ENCODE measurements around the gene PLIN4. TPM values are rescaled to one million over a fixed set of nuclear protein-coding genes. Genes with fewer than 3 reads are reported as not detected.
"Not testable (repeated sequence)": the region's sequence is repeated elsewhere in the genome, so short reads cannot be mapped to it uniquely, and the experiment has no call there.

Gene PLIN4, protein sequence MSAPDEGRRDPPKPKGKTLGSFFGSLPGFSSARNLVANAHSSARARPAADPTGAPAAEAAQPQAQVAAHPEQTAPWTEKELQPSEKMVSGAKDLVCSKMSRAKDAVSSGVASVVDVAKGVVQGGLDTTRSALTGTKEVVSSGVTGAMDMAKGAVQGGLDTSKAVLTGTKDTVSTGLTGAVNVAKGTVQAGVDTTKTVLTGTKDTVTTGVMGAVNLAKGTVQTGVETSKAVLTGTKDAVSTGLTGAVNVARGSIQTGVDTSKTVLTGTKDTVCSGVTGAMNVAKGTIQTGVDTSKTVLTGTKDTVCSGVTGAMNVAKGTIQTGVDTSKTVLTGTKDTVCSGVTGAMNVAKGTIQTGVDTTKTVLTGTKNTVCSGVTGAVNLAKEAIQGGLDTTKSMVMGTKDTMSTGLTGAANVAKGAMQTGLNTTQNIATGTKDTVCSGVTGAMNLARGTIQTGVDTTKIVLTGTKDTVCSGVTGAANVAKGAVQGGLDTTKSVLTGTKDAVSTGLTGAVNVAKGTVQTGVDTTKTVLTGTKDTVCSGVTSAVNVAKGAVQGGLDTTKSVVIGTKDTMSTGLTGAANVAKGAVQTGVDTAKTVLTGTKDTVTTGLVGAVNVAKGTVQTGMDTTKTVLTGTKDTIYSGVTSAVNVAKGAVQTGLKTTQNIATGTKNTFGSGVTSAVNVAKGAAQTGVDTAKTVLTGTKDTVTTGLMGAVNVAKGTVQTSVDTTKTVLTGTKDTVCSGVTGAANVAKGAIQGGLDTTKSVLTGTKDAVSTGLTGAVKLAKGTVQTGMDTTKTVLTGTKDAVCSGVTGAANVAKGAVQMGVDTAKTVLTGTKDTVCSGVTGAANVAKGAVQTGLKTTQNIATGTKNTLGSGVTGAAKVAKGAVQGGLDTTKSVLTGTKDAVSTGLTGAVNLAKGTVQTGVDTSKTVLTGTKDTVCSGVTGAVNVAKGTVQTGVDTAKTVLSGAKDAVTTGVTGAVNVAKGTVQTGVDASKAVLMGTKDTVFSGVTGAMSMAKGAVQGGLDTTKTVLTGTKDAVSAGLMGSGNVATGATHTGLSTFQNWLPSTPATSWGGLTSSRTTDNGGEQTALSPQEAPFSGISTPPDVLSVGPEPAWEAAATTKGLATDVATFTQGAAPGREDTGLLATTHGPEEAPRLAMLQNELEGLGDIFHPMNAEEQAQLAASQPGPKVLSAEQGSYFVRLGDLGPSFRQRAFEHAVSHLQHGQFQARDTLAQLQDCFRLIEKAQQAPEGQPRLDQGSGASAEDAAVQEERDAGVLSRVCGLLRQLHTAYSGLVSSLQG (N-terminal part only)
- polyA plus RNA-seq (2011; rRNA removed) = 0.07 and 0.11 TPM in 2 replicates
- polyA minus RNA-seq (2011; rRNA and poly(A)+ RNA removed) = 0.09 and 0.14 TPM in 2 replicates

DNA sequence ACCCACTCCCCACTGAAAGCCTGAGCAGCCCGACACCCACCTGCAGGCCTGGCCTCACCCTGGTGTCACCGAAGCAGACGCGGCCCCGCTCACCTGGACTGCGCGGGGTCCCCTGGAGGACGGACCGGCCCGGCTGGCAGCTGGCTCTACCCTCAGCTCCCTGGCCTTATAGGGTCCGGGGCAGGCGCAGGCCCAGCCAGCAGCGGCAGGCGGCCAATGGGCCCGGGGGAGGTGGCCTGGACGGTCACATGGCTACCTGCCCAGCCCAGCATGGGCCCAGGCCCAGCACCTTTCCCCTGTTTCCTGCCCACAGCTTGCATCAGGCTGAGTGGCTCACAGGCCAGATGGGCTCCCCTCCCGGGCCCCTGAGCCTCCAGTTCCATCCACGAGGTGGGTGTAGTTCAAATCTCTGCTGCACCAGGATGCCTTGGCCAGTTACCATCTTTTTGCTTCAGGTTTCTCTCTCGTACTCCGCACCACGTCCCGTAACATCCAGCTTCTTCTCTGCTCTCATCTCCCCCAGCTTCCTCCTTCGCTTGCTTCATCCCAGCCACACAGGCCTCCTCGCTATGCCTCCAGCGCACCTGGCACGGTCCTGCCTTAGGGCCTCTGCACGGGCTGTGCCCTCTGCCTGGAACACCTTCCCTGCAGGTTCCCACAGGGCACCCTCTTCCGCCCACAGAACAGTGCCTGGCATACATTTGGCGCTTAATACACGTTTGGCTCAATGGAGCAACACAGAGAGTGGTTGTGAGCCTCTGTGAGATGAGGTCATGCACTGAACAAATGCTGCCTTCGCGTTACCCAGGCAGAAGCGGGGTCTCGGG lies at the start of gene PLIN4:
TSS of gene PLIN4 (minus strand) at position 142 of the 827 bp plus-strand sequence. CDS start 214 bp downstream, outside the sequence.
- POLR2A ChIA-PET = interaction anchor here (0.6 kb wide), 1 partner anchor 12 kb away, joined by 11 read pairs; no protein-coding TSS in a partner anchor
- CTCF ChIA-PET = no interaction called here
- Histone ChIP-seq H3K9me3 (ENCODE audit: control insufficient read depth, insufficient read depth, low read length) (no peaks in the 10 kb centered on the region), H3K27me3 (ENCODE audit: control insufficient read depth, insufficient read depth, low read length) (peaks cover 4% of the 10 kb centered on the region), H3K4me3 (ENCODE audit: low read depth, low read length) (no peak within 1 kb of the TSS), H3K27ac (ENCODE audit: low read depth, low read length) (no peak within 1 kb of the TSS)
- DNase-seq (ENCODE audit: low read depth, low spot score) = no peak
- TF ChIP-seq, protein P1, sequence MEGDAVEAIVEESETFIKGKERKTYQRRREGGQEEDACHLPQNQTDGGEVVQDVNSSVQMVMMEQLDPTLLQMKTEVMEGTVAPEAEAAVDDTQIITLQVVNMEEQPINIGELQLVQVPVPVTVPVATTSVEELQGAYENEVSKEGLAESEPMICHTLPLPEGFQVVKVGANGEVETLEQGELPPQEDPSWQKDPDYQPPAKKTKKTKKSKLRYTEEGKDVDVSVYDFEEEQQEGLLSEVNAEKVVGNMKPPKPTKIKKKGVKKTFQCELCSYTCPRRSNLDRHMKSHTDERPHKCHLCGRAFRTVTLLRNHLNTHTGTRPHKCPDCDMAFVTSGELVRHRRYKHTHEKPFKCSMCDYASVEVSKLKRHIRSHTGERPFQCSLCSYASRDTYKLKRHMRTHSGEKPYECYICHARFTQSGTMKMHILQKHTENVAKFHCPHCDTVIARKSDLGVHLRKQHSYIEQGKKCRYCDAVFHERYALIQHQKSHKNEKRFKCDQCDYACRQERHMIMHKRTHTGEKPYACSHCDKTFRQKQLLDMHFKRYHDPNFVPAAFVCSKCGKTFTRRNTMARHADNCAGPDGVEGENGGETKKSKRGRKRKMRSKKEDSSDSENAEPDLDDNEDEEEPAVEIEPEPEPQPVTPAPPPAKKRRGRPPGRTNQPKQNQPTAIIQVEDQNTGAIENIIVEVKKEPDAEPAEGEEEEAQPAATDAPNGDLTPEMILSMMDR (IDR thresholded peaks at IDR 0.05; ENCODE audit: low read depth, low read length) = no peak

DNA sequence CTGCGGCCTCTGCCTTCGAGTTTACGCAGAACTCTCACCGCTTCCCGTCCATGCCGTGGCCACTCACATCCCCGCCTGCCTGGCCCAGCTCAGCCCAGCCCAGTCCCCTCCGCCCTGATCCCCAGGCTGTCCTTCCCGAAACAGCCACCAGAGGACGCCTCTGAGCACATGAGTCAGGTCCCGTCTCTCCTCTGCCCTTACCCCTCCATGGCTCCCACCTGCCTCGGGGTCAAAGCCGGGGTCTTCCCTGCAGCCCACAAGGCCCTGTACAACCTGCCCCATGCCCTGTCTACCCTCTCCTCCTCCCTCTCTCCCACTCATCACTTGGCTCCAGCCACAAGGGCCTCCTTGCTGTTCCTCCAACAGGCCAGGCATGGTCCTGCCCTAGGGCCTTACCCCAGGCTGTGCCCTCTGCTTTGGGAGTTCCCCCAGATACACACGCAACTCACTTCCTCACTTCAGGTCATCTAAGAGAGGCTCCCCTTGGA lies 49.3 kb upstream of the PLIN4 start:
- no peak overlapping the region for H3K4me3 ChIP-seq (ENCODE audit: low read depth, low read length)

GRCh38 chr19:4566402-4567051 lies 48.2 kb upstream of the PLIN4 start:
- H3K27ac ChIP-seq (ENCODE audit: low read depth, low read length) = no peak overlapping the region
- no peaks in the 10 kb centered on the region for H3K9me3 ChIP-seq (ENCODE audit: control insufficient read depth, insufficient read depth, low read length)
- H3K27me3 ChIP-seq (ENCODE audit: control insufficient read depth, insufficient read depth, low read length) = no peaks in the 10 kb centered on the region
- TF ChIP-seq, protein P1 (IDR thresholded peaks at IDR 0.05; ENCODE audit: low read depth, low read length) = no peak
- ChIA-PET POLR2A (no interaction called here), CTCF (interaction anchor here (0.5 to 6.6 kb wide), 9 partner anchors 8 to 70 kb away, joined by 3 to 56 read pairs (median 4); no protein-coding TSS in a partner anchor)
- H3K4me3 ChIP-seq (ENCODE audit: low read depth, low read length) = no peak overlapping the region
- no peak for DNase-seq (ENCODE audit: low read depth, low spot score)

More for the DNA sequence above, 49.3 kb upstream of the PLIN4 start:
- Histone ChIP-seq H3K27me3 (ENCODE audit: control insufficient read depth, insufficient read depth, low read length) (no peaks in the 10 kb centered on the region), H3K27ac (ENCODE audit: low read depth, low read length) (no peak overlapping the region), H3K9me3 (ENCODE audit: control insufficient read depth, insufficient read depth, low read length) (no peaks in the 10 kb centered on the region)
- TF ChIP-seq, protein P1 (IDR thresholded peaks at IDR 0.05; ENCODE audit: low read depth, low read length) = peak; percentile 78
- CTCF ChIA-PET = interaction anchor here (0.6 to 6.6 kb wide), 8 partner anchors 9 to 69 kb away, joined by 3 to 56 read pairs (median 4); no protein-coding TSS in a partner anchor
- DNase-seq (ENCODE audit: low read depth, low spot score) = no peak
- POLR2A ChIA-PET = no interaction called here

DNA sequence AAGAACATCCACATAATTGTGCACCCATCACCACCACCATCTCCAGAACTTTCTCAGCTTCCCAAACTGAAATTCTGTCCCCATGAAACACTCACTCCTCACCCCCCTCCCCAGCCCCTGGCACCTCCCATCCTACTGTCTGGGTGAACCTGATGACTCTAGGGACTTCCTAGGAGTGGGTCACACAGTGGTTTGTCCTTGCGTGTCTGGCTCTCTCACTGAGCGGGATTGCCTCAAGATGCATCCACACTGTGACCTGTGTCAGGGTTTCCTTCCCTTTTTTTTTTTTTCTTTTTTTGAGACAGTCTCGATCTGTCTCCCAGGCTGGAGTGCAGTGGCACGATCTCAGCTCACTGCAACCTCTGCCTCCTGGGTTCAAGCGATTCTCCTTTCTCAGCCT lies 45.3 kb upstream of the PLIN4 start:
- H3K9me3 ChIP-seq (ENCODE audit: control insufficient read depth, insufficient read depth, low read length); H3K4me3 ChIP-seq (ENCODE audit: low read depth, low read length); DNase-seq (ENCODE audit: low read depth, low spot score); H3K27me3 ChIP-seq (ENCODE audit: control insufficient read depth, insufficient read depth, low read length); H3K27ac ChIP-seq (ENCODE audit: low read depth, low read length); POLR2A ChIA-PET: not testable (repeated sequence)
- CTCF ChIA-PET = interaction anchor here (6.6 kb wide), 1 partner anchor 73 kb away, joined by 56 read pairs; no protein-coding TSS in a partner anchor

DNA sequence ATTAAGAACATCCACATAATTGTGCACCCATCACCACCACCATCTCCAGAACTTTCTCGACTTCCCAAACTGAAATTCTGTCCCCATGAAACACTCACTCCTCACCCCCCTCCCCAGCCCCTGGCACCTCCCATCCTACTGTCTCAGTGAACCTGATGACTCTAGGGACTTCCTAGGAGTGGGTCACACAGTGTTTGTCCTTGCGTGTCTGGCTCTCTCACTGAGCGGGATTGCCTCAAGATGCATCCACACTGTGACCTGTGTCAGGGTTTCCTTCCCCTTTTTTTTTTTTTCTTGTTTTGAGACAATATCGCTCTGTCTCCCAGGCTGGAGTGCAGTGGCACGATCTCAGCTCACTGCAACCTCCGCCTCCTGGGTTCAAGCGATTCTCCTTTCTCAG lies 43.8 kb upstream of the PLIN4 start:
- POLR2A ChIA-PET = interaction anchor here (0.6 to 0.7 kb wide), 2 partner anchors 25 to 131 kb away, joined by 3 read pairs; no protein-coding TSS in a partner anchor
- H3K4me3 ChIP-seq (ENCODE audit: low read depth, low read length); H3K27ac ChIP-seq (ENCODE audit: low read depth, low read length); CTCF ChIA-PET; H3K27me3 ChIP-seq (ENCODE audit: control insufficient read depth, insufficient read depth, low read length); H3K9me3 ChIP-seq (ENCODE audit: control insufficient read depth, insufficient read depth, low read length); DNase-seq (ENCODE audit: low read depth, low spot score): not testable (repeated sequence)
